ENCODE data around the gene FPGS.

GRCh38 chr9:127794001-127794791 lies 8.5 kb upstream of the FPGS start:
- TF ChIP-seq CTCF (IDR thresholded peaks at IDR 0.05) (no peak), POLR2A (IDR thresholded peaks at IDR 0.05) (no peak)

All from testis (tissue), 2 donors.